Skin epidermis (tissue), 12 donors: ENCODE measurements around the gene LCN9.
"Not testable (repeated sequence)": the region's sequence is repeated elsewhere in the genome, so short reads cannot be mapped to it uniquely, and the experiment has no call there.

Experiments
- H3K27ac ChIP-seq, 21 experiments: fragments of 200-600 bp; sonication (generic) in 11 of 21; one replicate each; pipeline ENCODE4 v1.5.0; 2020; ENCODE audit warnings: mild to moderate bottlenecking in 3 of 21, inconsistent platforms in 2 of 21, moderate library complexity in 2 of 21
- H3K4me3 ChIP-seq, 7 experiments: fragments of 200-600 bp; sonication (generic) in 2 of 7; one replicate each; pipeline ENCODE4 v1.5.0; 2020; ENCODE audit warnings: inconsistent platforms in 2 of 7, mild to moderate bottlenecking in 2 of 7, moderate library complexity in 1 of 7

LCN9 gene

GRCh38 chr9:135644631-135645218 is 18.4 kb upstream of the LCN9 start:
- H3K27ac ChIP-seq, result no peak overlapping the region
- H3K4me3 ChIP-seq, result no peak overlapping the region

GRCh38 chr9:135647884-135648283 is 15.2 kb upstream of the LCN9 start:
- Histone ChIP-seq H3K27ac (no peak overlapping the region), H3K4me3 (no peak overlapping the region)

GRCh38 chr9:135648494-135649410 is 14.4 kb upstream of the LCN9 start:
- no peak overlapping the region for H3K27ac ChIP-seq
- no peak overlapping the region for H3K4me3 ChIP-seq

- Histone ChIP-seq H3K27ac (no peak overlapping the region), H3K4me3 (no peak overlapping the region)
These were observed 13.6 kb upstream of the LCN9 start for GRCh38 chr9:135649508-135649907.

GRCh38 chr9:135650408-135650807 is 12.7 kb upstream of the LCN9 start:
- no peak overlapping the region for H3K4me3 ChIP-seq
- no peak overlapping the region for H3K27ac ChIP-seq

- Histone ChIP-seq H3K4me3 (no peak overlapping the region), H3K27ac (no peak overlapping the region)
These were observed 7.8 kb upstream of the LCN9 start for GRCh38 chr9:135655317-135655716.

- H3K27ac ChIP-seq, result no peak overlapping the region
These were observed 5.7 kb upstream of the LCN9 start for GRCh38 chr9:135657416-135657815.

GRCh38 chr9:135659252-135659651 is 3.9 kb upstream of the LCN9 start:
- H3K27ac ChIP-seq, result no peak overlapping the region
- no peak overlapping the region for H3K4me3 ChIP-seq

More at GRCh38 chr9:135657416-135657815, 5.7 kb upstream of the LCN9 start:
- H3K4me3 ChIP-seq, result no peak overlapping the region

GRCh38 chr9:135660407-135660806 is 2.7 kb upstream of the LCN9 start:
- no peak overlapping the region for H3K27ac ChIP-seq
- no peak overlapping the region for H3K4me3 ChIP-seq

GRCh38 chr9:135661816-135662560 is 1.1 kb upstream of the LCN9 start:
- no peak overlapping the region for H3K4me3 ChIP-seq
- no peak overlapping the region for H3K27ac ChIP-seq

- Histone ChIP-seq H3K4me3 (no peak overlapping the region), H3K27ac (no peak overlapping the region)
These were observed 302 bp downstream of the LCN9 start for GRCh38 chr9:135663451-135663770.

- Histone ChIP-seq H3K27ac (no peak overlapping the region), H3K4me3 (no peak overlapping the region)
These were observed 748 bp downstream of the LCN9 start for GRCh38 chr9:135663857-135664256.

GRCh38 chr9:135664266-135664665 is 1.2 kb downstream of the LCN9 start:
- no peak overlapping the region for H3K4me3 ChIP-seq
- no peak overlapping the region for H3K27ac ChIP-seq

GRCh38 chr9:135664801-135665794 is 2.0 kb downstream of the LCN9 start:
- Histone ChIP-seq H3K4me3 (no peak overlapping the region), H3K27ac (no peak overlapping the region)

GRCh38 chr9:135665795-135666189 is 2.7 kb downstream of the LCN9 start:
- Histone ChIP-seq H3K4me3 (no peak overlapping the region), H3K27ac (no peak overlapping the region)

GRCh38 chr9:135666534-135667462 is 3.7 kb downstream of the LCN9 start:
- H3K27ac ChIP-seq, result no peak overlapping the region
- H3K4me3 ChIP-seq, result no peak overlapping the region

GRCh38 chr9:135667463-135668001 is 4.4 kb downstream of the LCN9 start:
- no peak overlapping the region for H3K27ac ChIP-seq

GRCh38 chr9:135669018-135669417 is 5.9 kb downstream of the LCN9 start:
- H3K4me3 ChIP-seq, H3K27ac ChIP-seq: not testable (repeated sequence)

More at GRCh38 chr9:135667463-135668001, 4.4 kb downstream of the LCN9 start:
- H3K4me3 ChIP-seq, result no peak overlapping the region
